ENCODE data around the gene CARD16.
A peak's percentile ranks its signal among the peaks of the same experiment; 100 is the strongest.
"Not testable (repeated sequence)": the region's sequence is repeated elsewhere in the genome, so short reads cannot be mapped to it uniquely, and the experiment has no call there.

CARD16 gene

DNA sequence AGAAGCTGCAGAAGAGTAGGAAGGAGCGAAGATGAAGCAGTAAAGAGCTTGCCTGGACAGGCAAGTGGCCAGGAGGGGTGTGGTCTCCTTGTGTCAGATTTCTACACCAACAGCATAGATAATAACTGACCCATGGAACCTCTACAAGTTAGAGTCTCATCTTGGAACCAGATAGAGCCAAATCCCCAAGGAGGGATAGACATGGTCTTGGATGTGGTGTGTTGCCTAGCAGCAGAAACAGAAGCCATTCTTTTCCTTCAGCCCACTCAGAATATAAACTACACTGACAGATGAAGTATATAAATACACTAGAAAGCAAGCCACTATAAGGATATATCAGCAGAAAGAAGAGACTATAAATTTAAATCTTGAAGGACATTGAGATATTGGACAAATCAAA, 4.3 kb upstream of the CARD16 start:
- DNase-seq (ENCODE audit: low spot score): no peak

DNA sequence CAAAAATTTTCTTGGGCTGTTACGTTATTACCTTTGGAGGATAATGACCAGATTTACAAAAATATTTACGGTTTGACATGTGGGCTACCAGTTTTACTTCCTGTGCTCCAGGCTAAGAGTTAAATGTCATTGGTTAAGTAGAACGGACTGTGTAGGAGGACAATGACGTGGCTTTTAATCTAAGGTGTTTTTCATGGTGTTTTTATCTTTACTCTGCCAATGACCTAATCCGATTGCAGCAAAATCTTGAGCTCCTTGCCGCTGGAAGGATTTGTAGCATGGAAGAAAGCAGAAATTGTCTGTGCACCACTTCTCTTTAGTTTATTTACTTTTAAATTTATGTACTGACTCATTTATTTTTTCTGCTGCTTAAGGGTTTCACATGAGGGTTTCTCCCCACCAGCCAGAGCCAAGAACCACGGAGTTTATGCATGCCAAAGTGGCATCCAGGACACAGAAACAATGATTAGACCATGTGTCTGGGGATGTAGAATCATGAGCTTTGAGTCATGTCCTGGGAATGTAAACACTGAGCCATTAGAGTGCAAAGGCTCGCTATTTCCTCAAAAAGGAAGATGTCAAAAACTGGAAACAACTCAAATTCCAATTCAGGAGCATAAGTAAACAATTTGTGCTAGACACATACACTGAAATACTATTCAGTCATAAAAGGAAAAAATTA, 1.9 kb upstream of the CARD16 start:
- DNase-seq (ENCODE audit: low spot score): no peak

GRCh38 chr11:105045676-105046296, 651 bp upstream of the CARD16 start:
- DNase-seq (ENCODE audit: low spot score): no peak

DNA sequence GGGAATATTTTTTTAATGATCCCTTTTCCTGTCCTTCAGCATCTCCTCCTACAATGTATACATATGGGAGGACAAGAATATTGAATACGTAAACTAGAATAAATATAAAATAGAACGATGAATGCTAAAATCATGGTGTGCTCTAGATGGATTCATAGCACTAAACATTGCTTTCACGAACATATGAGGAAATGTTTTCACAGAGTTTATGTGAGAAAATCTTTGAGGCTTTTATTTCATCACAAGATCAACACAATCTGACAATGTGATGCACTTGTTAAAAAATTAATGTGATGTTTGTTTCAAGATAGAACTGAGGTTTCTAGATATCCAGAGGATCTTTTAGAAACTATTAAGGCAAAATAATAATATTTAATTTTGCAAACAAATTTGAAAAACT, 3.0 kb downstream of the CARD16 start:
- no peak for DNase-seq (ENCODE audit: low spot score)

- DNase-seq (ENCODE audit: low spot score): no peak
Measured at GRCh38 chr11:105040703-105041102, 4.4 kb downstream of the CARD16 start.

- peak; percentile 35 for DNase-seq (ENCODE audit: low spot score)
Measured at GRCh38 chr11:105034813-105035620, 10.1 kb downstream of the CARD16 start, which contains the start of gene CASP1. CASP1 (minus strand) TSS chr11:105035144; CDS start chr11:105035113, 31 bp downstream.

DNA sequence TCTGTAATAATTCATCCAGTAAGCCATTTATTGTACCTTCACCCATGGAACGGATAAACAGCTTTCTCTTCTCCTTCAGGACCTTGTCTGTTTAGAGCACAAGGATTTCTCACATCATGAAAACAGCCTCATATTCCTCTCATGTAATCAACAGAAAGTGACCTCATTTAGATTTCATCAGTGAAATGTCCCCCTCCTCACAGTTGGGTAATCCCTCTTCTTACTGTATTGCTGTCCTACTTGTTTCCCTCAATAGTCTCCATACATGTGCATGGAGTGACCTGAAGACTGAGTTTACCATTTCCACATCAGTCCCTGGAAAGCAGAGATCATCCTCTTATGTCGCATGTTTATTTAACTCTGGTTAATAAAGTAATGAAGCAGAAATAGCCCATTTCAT, 10.7 kb downstream of the CARD16 start:
- not testable (repeated sequence) for DNase-seq (ENCODE audit: low spot score)

GRCh38 chr11:105033781-105034180, 11.4 kb downstream of the CARD16 start:
- DNase-seq (ENCODE audit: low spot score): no peak

DNA sequence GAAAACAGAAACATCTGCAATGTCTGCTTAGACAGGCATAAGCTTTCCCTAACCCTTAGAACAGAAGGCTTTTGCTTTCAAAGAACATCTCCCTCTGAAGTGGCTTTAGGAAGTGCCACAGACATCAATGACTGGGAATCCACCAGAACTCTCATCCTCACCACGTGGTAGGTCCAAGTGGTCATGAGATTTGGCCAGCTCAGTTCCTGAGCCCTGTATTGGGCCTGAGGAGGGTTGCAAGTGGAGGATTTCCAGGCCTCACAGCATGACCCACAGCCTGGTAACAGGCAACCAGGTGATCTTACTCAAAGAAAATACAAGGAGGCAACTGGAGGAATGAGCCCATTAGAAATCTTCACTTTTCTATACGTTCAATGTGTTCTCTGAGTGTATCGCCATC, 11.8 kb downstream of the CARD16 start:
- DNase-seq (ENCODE audit: low spot score): peak; percentile 25

- DNase-seq (ENCODE audit: low spot score): peak; percentile 35
Measured at GRCh38 chr11:105032495-105032894, 12.6 kb downstream of the CARD16 start.

- no peak for DNase-seq (ENCODE audit: low spot score)
Measured at GRCh38 chr11:105027678-105028077, 17.5 kb downstream of the CARD16 start.

DNA sequence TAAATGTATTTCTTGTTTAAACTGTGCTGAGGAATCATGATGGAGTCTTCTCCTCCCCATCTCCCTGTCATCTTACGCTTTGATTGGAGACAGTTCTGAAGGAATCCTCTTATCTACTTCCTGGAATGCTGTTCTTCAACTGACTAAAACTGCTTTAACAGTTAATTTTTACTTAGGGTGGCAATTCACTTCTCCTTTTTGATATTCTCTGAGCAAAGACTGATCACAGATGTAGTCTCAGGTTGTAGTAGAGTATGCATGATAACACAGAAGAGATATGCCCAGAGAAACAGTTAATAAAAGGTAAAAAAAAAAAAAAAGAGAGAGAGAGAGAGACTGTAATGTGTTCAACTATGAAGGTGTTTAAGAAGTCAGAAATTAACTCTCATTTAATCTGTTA, 20.7 kb downstream of the CARD16 start:
- DNase-seq (ENCODE audit: low spot score): no peak

- DNase-seq (ENCODE audit: low spot score): peak; percentile 32
Measured at GRCh38 chr11:105023003-105023402, 22.1 kb downstream of the CARD16 start, which contains the start of gene CASP5. CASP5 (minus strand) TSS chr11:105023168; CDS start chr11:105023136, 32 bp downstream.

DNA sequence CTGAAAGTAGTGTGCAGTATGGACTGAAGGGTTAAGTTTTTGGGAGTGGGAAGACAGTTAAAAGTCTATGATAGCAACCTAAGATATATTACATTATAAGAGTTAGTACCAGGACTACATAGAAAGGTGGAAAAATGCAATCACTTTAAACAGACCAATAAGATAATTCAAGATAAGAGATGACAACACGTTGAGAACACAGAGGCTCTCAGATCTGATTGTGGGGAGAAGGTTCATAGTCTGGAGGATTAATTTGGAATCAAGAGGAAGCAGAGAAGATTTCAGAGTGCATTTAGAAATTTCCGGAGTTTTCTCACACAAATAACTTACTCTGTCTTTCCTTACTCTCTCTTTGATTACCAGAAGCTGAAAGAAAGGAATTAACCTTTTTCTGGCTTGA, 22.6 kb downstream of the CARD16 start:
- no peak for DNase-seq (ENCODE audit: low spot score)

- DNase-seq (ENCODE audit: low spot score): no peak
Measured at GRCh38 chr11:105007463-105007862, 37.7 kb downstream of the CARD16 start.

- no peak for DNase-seq (ENCODE audit: low spot score)
Measured at GRCh38 chr11:105005451-105005845, 39.7 kb downstream of the CARD16 start.

DNA sequence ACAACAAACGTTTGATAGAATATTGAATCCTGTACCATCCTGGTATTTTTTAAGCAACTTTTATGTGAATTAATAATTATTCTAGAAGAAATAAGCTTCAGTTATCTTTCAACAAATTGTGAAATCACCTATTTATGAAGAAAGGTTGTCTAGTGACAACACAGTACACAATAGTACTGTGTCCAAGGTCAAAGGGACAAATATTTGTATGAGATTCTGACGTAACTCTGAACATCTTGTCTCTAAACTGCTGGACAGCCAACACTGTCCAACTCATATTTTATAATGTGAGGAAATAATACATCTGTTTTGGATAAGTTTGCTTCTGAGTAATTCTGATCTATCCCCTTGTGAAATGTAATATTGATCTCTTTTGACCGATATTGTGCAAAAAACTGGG, 41.1 kb downstream of the CARD16 start:
- no peak for DNase-seq (ENCODE audit: low spot score)

DNA sequence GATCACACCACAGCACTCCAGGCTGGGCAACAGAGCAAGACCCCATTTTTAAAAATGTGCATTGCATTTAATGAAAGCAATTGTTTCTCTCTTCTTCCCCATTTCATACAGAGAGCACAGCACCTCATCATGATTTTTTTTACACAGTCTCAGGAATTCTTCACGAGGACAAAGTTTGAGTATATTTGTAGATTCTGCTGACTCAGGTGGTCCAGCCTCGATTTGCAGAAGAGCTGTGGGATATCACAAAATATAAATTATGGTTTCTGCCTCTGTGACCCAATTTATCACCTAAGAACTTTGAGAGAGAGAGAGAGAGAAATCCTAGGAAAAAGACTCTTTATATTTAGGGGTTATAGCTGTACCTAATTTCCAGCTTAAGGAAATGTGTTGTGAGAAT, 42.0 kb downstream of the CARD16 start:
- DNase-seq (ENCODE audit: low spot score): no peak

- peak; percentile 6 for DNase-seq (ENCODE audit: low spot score)
Measured at GRCh38 chr11:105000797-105001196, 44.3 kb downstream of the CARD16 start.

- DNase-seq (ENCODE audit: low spot score): no peak
Measured at GRCh38 chr11:105000167-105000566, 45.0 kb downstream of the CARD16 start.

GRCh38 chr11:104999721-105000120, 45.4 kb downstream of the CARD16 start:
- DNase-seq (ENCODE audit: low spot score): no peak

- no peak for DNase-seq (ENCODE audit: low spot score)
Measured at GRCh38 chr11:104997288-104997687, 47.8 kb downstream of the CARD16 start.

- DNase-seq (ENCODE audit: low spot score): no peak
Measured at GRCh38 chr11:104995001-104995408, 50.1 kb downstream of the CARD16 start.

All from Ammon's horn (tissue), 1 donor.